ENCODE results near the gene CDH23.

The CDH23 gene

GRCh38 chr10:71487726-71488125, 91.0 kb downstream of the CDH23 start:
- no peak for FAIRE-seq

- no peak for FAIRE-seq
These were observed 92.4 kb downstream of the CDH23 start for GRCh38 chr10:71489077-71489476.

DNA sequence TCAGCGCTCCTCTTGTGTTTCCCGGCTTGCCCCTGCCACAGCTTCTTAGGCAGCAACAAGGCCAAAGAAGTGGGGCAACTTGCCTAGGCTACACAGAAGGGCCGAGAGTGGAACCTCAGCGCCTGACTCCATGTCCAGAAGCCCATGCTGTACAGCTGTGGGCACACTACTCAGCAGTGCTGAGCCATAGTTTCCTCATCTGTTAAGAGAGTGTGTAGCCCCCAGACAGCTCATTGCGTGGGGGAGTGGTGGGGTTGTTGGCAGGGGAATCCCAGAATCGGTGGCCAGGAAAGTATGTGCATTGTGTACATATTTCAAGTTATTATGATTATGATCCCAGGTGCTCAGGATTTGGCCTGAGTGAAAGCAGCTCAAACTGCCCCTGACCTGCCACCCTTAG, 96.2 kb downstream of the CDH23 start:
- FAIRE-seq, result no peak

GRCh38 chr10:71493741-71494140, 97.0 kb downstream of the CDH23 start:
- no peak for FAIRE-seq

DNA sequence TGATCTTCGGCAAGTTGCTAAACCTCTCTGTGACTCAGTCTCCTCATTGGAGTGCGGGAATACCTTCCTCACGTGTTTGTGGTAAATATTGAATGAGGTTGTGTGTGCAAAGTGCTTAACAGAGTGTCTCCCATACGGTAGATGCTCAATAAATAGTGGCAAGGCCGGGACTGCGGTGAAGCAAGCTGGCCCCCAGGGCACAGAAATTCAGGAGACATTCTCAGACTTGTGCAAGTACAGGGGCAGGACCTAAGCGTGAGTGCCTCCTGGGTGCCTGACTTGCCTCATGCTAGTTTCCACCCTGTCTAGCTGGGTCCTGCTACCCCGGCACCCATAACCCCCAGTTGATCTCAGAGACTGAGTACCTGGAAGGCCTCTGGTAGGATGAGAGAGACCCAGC, 97.8 kb downstream of the CDH23 start:
- no peak for FAIRE-seq

DNA sequence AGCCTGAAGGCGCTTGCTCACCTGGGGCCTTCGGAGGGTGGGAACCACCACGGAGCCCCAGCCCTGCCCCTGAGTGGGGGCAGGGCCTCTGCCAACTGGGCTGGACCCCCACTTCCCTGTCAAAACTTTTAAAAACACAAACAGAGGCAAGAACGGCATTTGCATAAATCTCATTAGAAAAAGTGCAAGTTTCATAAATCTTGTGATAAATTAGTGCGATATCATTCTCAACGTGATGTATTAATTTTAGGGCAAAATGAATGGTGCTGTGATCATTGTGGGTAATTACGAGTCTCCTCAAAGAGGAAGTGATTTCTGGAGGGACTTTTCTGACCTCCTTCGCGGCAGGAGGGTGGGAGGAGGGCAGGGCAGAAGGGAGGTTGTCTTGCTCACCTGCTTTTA, 98.3 kb downstream of the CDH23 start:
- FAIRE-seq, result no peak

DNA sequence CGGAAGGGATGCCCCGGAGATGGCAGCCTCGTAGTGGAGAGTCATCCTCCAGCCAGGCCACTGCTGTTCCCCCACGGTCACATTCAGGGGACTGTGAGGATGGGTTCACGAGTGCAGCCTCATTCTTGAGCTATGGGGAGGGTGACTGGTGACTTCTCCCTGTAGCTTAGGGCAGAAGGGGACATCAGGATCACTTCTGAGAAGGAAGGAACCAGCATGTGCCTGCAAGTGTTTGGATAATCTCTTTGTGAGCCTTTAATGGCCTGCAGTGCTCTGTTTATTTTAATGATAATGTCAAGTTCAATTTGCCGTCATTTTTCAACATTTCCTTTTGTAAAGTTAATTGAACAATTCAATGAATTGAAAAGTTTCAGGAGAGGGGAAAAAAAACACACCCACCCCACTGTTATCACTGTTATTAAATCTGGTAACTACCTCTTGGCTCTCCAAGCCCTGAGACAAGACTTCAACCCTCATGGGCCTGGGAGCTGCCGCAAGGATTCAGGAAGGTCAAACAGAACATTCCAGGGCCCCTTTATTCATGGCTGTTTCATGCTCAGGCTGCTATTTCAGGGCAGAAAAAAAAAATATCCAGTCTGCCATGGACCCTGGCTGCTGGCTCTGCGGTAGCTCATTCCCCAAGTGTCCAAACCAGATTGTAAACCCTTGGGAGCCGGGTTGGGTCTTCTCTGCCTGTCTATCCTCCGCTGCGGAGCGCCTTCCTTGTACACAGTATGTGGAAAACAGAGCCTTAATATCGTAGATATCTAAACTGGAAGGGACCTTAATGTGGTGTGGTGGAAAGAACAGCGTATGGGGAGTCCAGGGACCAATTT, 100.4 kb downstream of the CDH23 start:
- FAIRE-seq, result no peak

GRCh38 chr10:71497763-71498326, 101.1 kb downstream of the CDH23 start:
- FAIRE-seq, result no peak

DNA sequence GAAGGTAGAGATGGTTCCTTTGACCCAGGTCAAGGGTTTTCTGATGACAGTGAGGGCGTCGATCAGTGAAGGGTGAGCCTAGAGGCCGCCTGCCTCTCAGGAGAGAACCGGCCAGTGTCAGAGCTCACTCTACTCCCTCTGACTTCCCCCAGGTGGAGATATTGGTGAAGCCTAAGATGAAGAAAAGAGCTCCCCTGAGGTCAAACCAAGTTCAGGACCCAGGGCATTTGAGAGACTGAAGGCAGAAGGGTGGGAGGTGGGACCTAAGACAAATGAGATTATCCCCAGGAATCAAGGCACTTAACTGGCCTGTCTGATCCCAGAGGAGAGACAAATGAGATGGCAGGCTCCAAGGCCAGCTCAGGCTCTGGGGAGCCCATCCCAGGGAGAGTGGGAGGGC, 104.7 kb downstream of the CDH23 start:
- no peak for FAIRE-seq

GRCh38 chr10:71502190-71502589, 105.5 kb downstream of the CDH23 start:
- no peak for FAIRE-seq

GRCh38 chr10:71502851-71503250, 106.1 kb downstream of the CDH23 start:
- FAIRE-seq, result no peak

- FAIRE-seq, result no peak
These were observed 107.4 kb downstream of the CDH23 start for GRCh38 chr10:71504168-71504567.

DNA sequence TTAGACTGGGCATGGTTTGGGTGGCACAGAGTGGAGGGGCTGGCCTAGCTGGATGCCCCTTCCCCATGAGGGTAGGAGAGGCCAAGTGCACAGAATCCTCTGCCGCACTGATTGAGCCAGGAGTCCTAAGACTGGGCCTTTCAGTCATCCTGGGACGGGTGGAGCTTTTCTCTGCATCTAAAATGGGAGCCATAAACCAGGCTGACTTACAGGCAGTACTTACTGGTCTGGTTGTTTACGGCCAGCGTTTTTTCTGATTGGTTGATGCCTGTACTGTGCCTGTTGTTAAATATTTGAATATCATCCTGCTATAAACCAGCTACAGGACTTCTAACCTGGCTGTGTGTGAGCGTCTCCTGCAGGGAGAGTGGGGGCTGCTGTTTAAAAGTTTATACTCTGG, 107.8 kb downstream of the CDH23 start:
- no peak for FAIRE-seq

DNA sequence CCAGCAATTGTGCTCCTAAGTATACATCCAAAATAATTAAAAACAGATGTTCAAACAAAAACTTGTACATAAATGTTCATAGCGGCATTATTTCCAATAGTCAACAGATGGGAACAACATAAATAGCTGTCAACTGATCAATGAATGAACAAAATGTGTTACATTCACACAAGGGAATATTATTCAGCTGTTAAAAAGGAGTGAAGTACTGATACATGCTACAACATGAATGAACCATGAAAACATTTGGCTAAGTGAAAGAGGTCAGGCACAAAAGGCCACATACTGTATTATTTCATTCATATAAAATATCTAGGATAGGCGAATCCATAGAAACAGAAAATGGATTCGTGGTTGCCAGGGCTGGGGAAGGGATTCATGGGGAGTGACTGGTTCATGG, 109.1 kb downstream of the CDH23 start:
- no peak for FAIRE-seq

DNA sequence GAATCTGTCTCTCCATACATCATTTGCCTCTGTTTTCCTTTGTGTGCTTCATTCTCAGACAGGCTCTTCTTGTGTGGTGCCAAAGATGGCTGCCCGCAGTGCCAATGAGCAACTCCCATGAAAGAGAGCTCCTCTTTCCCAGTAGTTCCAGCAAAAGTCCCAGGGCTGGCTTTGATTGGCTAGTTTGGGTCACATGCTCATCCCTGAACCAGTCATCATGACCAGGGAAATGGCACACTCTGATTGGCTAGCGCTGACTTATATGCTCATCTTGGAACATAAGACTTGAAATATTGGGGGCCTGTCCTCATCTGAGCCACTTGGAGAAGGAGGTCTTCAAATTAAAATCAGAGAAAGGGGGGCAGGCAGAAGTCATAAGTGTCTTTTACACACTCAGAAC, 112.7 kb downstream of the CDH23 start:
- FAIRE-seq, result no peak

DNA sequence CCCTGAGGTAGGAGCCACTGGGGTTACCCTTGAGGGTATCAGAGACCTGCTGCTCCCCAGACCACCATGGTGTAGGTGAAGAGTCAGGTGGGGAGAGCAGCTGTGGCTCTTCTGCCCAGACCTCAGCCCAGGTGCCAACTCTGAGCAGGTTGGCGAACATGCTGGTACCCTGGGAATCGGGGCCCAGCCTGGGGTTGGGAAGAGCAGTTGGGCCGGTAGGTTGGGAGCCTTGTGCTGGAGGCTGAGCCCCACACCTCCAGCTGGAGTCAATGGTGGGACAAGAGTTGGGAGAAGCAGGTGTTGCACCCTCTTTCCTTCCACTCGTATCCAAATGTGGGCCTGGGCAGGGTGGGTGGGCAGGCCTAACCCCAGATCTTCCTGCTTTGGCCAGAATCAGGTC, 114.5 kb downstream of the CDH23 start:
- FAIRE-seq, result no peak

DNA sequence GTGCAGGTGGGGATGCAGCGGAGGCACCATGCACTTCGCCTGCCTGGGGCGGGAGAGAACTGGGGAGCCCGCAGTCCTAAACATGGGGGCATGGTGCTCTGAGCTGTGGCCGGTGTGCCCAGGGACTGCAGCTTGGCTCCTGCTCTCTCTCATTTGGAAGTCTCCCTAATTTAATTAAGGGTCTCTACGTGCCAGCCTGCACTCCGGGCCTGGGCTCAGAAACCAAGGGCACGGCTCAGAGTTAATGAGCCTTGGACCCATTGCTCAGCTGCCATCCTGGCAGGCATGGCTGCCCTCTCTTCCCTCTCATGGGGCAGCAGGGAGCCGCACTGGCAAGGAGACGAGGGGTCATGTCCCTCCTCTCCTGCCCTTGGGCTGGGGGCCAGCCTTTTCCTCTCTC, 115.6 kb downstream of the CDH23 start:
- FAIRE-seq, result no peak

- FAIRE-seq, result no peak
These were observed 116.2 kb downstream of the CDH23 start for GRCh38 chr10:71512761-71513539.

GRCh38 chr10:71513540-71513853, 116.8 kb downstream of the CDH23 start:
- FAIRE-seq, result no peak

- FAIRE-seq, result no peak
These were observed 117.2 kb downstream of the CDH23 start for GRCh38 chr10:71513936-71514335.

- FAIRE-seq, result no peak
These were observed 118.9 kb downstream of the CDH23 start for GRCh38 chr10:71515531-71516172.

- FAIRE-seq, result no peak
These were observed 120.2 kb downstream of the CDH23 start for GRCh38 chr10:71516890-71517289.
